GM21526 (cell line): Measurements from ENCODE around the gene DCAF8L2.
"Not testable (repeated sequence)": the region's sequence is repeated elsewhere in the genome, so short reads cannot be mapped to it uniquely, and the experiment has no call there.

ENCODE experiments used
- ATAC-seq: cut with Tn5 transposase; IDR thresholded peaks from one replicate; pipeline ENCODE4 v1.9.1; 2021; ENCODE audit warnings: moderate library complexity; ENCODE audit not compliant: unreplicated experiment, low FRiP score

The DCAF8L2 gene

GRCh38 chrX:27590044-27590443 lies at the start of gene DCAF8L2:
Gene DCAF8L2, plus strand, starts transcription at chrX:27590344. Its CDS starts 156,552 bp downstream, at chrX:27746896.
- no peak for ATAC-seq

DNA sequence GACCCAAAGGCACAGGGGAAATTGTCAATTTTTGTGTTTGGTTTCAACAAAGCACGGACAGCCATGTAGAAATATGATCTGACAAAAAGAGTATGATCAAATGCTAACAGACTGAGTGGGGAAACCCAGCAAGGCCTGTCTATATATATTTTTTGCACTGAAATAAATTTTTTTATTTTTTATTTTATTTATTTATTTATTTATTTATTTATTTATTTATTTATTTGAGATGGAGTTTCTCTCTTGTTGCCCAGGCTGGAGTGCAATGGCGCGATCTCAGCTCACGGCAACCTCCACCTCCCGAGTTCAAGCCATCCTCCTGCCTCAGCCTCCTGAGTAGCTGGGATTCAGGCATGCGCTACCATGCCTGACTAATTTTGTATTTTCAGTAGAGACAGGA lies 49.0 kb upstream of the DCAF8L2 start:
- ATAC-seq, result not testable (repeated sequence)

GRCh38 chrX:27548624-27549023 lies 41.5 kb upstream of the DCAF8L2 start:
- no peak for ATAC-seq

- no peak for ATAC-seq
These were observed 40.5 kb upstream of the DCAF8L2 start for GRCh38 chrX:27549688-27550087.

DNA sequence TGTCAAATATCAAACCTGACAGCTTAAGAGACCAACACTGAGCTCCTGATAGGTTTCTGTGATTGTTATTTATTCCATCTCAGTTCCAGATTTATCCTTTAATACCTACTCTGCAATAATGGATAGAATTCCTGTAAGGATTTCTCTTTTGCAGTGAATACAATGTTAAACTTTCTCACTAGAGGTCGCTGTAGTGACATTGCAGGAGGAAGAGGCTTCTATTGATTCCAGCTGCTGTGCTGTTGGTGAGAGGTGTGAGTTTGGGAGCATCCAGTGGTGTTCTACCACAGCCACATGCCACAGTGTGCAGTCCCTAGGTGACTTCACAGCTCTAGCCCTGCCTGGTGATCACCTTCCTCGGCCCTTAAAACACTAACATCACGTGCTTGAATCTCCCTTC lies 34.6 kb upstream of the DCAF8L2 start:
- no peak for ATAC-seq

- no peak for ATAC-seq
These were observed 24.2 kb upstream of the DCAF8L2 start for GRCh38 chrX:27565992-27566391.

- no peak for ATAC-seq
These were observed 19.0 kb upstream of the DCAF8L2 start for GRCh38 chrX:27571164-27571563.

GRCh38 chrX:27575565-27575964 lies 14.6 kb upstream of the DCAF8L2 start:
- ATAC-seq, result no peak

- ATAC-seq, result no peak
These were observed 6.2 kb upstream of the DCAF8L2 start for GRCh38 chrX:27583976-27584375.

DNA sequence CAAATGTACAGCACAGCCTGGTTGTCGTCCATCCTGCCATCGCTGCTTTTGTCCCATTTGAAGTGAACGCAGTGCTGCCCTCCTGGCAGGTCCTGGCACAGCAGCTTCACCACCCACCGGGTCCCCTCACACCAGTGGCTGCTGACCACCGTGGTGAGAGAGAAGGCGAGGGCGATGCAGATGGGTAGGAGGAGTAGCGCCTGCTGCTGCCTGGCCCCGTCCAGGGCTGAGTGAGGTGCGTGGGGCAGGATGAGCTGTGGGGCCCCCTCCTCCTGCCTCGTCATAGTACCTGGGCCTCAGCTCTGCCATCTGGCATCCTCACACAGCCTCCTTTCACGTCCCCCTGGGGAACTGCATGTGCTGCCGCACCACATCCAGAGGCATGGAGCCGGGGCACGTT lies 1.8 kb downstream of the DCAF8L2 start:
- ATAC-seq, result no peak

GRCh38 chrX:27597508-27597907 lies 7.4 kb downstream of the DCAF8L2 start:
- ATAC-seq, result no peak

DNA sequence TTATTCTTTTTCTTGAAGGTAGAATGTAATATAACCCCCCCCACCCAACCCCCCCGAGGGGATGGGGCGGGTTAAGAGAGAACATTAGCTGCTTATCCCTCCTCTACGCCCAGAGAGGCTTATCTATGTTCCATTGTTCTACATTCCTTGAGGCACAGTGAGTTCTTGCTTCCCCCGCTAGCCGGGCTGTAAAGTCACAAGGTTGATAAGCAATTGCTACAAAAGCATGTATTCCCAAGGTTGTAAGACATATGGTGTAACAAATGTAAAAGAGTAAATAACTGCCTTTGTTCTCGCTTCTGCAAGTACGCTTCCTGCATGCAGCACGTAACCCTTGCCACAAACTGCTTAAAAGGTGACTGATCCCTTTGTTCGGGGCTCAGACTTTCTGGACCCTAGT lies 8.2 kb downstream of the DCAF8L2 start:
- no peak for ATAC-seq

GRCh38 chrX:27599928-27600327 lies 9.8 kb downstream of the DCAF8L2 start:
- ATAC-seq, result no peak

- ATAC-seq, result no peak
These were observed 10.5 kb downstream of the DCAF8L2 start for GRCh38 chrX:27600686-27601085.

DNA sequence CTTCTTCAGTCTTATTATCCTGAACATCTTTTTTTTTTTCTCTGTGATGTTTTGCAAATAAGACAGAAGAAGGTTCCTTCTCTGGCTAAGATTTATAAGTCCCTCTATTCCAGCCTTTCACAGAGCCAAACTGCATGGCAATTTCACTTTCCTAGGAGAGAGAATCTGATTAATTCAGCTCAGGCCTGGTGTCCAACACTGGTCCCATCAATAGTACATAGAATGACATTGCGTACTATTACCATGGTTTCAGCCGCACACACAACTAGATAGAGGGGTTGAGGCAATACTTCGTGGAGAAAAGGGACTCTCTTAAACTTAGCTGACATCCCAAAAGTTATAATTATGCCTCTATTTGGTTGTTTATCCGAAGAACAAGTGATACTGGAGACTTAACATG lies 18.5 kb downstream of the DCAF8L2 start:
- ATAC-seq, result no peak

- no peak for ATAC-seq
These were observed 29.3 kb downstream of the DCAF8L2 start for GRCh38 chrX:27619459-27619858.

DNA sequence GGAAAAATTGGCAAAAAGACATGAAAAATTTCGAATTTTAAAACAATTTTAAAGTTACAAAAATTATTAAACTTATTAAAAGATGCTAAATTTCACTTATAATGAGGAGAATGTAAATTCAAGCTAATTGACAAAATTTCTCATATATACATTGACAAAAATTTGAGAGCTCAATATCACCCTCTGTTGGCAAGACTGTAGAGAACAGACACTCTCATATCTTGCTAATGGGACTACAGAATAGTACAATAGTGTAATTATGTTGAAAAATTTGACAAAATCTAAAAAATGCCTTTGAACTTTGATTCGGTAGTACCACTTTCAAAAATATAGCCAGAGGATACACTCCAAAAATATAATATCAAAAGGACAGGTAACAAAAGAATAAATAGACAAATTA lies 29.8 kb downstream of the DCAF8L2 start:
- ATAC-seq, result no peak

DNA sequence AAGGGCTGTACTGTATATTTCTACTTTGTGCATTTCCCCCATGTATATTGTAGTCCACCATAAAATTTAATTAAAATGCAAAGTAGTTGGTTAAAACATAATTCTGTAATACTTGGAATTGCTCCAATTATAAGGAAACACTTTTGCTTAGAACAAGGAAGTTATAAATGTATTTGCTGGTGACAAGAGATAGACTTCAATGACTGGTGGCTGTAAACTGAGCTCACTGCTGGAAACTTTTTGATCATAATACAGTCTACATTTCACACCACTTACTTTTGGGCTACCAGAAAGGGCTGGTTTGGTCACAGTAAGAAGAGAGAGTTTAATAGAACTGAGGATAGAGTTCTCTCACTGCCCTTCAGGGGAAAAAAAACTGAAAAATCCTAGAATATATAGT lies 32.7 kb downstream of the DCAF8L2 start:
- ATAC-seq, result no peak

DNA sequence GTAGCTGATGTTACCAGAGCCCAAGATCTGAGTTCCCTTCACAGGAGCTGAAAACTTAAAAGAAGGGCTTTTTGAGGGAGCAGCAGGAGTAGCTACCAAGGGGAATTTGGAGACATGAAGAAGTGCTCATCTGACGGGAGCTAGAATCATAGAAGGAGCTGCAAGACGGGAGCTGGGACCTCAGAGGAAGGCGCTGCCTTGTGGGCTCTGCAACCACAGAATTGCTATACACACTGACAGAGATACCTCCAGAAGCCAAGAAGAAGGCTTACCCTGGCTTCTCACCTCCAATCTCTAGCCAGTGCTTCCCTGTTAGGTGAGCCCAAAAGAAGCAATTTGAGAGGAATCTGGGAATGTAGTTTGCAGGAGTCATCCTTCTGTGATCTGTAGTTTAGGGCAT lies 35.9 kb downstream of the DCAF8L2 start:
- no peak for ATAC-seq

DNA sequence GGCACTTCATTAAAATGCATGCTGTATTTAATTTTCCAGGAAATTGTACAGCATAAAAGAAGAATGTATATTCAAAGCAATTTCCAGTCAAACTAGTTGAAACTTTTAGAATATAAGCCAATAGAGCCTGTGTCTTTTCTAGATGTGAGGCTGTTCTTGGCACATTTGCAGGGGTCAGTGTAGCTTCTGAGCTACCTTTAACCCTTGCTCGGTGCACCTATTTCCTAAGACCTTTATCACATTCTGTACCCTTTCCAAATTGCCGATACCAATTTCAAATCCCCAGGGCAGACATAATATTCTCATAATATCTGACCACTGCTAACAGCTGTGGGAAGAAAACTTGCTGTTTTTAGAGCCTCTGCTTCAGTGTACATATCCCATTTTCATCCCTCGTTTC lies 43.2 kb downstream of the DCAF8L2 start:
- no peak for ATAC-seq

DNA sequence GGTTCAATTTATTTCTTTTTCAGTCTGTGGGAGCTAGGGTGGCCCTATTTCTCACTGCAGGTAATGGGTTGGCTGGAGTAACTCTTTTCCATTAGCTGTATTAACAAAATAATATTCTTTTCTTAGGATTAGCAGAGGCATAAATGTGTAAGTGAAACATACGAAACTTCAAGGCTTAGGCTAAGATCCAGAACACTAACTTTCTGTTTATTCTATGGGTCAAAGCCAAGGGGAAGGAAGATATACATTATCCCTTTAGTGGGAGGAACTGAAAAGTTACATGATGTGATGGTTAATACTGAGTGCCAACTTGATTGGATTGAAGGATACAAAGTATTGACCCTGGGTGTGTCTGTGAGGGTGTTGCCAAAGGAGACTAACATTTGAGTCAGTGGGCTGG lies 66.4 kb downstream of the DCAF8L2 start:
- ATAC-seq, result no peak

GRCh38 chrX:27660878-27661277 lies 70.7 kb downstream of the DCAF8L2 start:
- ATAC-seq, result no peak

GRCh38 chrX:27671234-27671633 lies 81.1 kb downstream of the DCAF8L2 start:
- ATAC-seq, result no peak
